Stimulated activated CD8-positive, alpha-beta memory T cell treated with anti-CD3 and anti-CD28 coated beads, Interleukin-12 subunit alpha, Interleukin-12 subunit beta, amount 100 ng/mL, for 24 hours (primary cell): Measurements from ENCODE around the gene ACSBG1.

ENCODE experiments used
- DNase-seq: peaks from one replicate; pipeline ENCODE4 v3.0.0-alpha.2; 2020; ENCODE audit errors: extremely low read depth

Gene ACSBG1

GRCh38 chr15:78203346-78204225 is 30.8 kb downstream of the ACSBG1 start:
- no peak for DNase-seq

DNA sequence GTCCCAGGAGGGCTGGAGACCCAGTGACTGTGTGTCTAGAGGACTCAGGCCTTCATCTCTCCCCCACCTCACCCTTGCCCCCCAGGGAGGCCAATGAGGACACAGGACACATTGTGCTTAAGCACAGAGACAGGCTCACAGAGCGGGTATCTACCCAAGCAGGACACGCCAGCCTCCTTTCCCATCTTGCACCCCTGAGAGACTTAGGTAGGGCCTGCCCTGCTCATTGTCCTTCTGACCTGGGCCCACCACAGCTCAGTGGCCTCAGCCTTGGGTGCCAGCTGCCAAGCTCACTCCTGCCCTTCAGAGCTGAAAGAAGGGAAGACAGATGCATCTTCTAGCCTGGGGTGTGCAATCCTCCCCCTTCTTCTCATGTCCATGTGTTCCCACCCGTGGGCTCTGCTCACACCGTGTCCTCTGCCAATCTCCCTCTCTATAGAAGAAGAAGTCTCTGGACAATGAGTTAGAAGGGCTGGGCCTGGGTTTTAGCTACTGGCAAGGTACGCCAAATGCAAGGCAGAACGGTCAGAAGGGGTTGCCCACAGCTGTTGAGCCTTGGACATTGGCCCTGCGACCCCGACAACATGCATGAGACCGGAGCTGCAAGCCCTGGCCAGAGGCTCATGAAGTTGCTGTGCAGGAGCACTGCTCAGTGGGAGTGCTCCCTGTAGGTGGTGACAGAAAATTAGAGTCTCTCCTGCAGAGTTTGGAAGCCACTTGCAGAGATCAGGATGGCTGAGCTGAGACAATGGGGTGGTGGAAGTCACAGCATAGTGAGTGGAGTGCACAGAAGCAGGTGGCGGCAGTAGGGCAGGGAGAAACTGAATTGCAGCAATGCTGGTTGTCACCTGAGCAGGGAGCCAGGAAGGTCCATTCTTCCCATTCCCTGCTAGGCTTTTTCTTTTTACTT is 32.8 kb downstream of the ACSBG1 start:
- DNase-seq, result no peak

DNA sequence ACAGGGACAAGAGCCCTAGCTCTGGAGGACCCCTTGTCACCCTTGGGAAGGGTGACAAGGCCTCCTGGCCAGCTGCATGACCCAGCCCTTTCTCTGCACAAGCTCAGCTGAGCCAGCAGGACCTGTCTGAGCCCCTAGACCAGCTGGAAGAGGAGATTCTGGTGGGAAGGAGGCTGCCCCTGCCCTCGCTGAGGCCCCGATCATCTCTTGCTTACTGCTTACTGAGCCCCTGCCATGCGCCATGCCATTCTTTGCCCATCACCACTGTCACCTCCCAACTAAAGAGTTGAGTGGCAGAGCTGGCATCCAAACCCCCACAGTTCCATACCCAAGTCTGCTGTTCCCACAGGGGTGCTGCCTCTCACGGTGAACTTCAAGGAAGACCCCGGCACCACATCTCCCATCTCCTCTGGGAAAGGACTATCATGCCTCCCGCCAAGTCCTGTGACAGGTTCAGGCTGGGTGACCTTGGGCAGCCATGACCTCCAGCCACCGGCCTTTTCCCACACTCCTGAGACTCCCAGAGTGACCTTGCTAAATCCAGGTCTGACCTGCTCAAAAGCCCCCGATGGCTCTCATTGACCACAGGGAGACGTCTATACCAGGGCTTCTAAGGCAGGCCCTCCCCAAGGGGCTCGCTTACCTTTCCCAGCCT is 34.0 kb downstream of the ACSBG1 start:
- DNase-seq, result no peak

DNA sequence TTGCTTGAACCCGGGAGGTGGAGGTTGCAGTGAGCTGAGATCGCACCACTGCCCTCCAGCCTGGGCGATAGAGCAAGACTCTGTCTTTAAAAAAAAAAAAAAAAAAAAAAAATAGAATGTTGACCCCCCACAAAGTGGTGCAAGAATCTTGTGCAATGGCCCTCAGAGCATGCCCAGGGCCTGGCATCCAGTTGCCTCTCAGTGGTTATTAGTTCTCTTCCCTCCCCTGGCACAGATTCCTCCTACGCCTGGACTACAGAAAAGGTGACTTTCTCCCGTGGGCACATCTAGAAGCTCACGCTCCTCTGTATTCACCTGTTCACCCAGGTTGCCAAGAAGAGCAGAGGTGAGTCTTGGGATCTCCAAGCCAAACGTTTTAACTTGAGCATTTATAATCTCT is 36.7 kb downstream of the ACSBG1 start:
- no peak for DNase-seq

GRCh38 chr15:78195735-78196201 is 38.6 kb downstream of the ACSBG1 start:
- DNase-seq, result no peak

GRCh38 chr15:78194568-78194925 is 39.8 kb downstream of the ACSBG1 start:
- DNase-seq, result no peak

DNA sequence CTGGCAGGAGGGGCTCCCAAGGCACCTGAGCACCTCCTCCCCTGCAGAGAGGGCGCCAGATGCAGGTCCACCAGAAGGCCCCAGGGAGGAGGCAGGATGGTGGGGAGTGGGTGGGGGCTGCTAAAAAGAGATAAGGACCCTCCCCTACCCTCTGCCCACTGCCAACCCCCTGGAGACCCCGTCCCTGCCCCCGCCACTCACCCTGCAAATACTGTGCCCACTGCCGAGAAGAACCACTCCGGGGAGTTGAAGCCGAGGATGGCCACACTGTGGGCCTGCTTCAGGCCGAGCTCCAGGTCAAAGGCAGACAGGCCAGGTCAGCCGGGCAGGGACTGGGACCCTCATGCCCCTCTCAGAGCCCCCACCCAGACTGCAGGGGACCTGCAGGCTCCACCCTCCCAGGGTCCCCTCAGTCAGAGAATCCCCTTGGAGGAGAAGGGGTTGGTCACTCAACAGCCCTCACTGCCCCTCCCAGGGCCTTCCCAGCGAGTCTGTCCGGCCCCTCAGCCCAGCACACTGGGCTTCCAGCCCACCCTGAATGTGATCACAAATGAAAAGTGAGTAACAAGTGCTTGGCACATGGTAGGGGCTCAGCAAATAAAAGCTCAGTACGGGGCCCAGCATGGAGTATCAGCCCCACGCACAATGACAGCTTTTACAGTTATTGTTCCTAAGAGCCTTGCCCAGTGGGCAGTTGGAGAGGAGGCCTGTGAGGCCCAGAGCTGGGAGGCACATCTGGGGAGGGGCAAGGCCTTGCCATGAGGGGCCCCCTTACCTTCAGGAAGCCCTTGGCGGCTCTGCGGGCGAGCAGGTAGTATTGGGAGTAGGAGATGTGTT is 40.4 kb downstream of the ACSBG1 start:
- DNase-seq, result no peak

DNA sequence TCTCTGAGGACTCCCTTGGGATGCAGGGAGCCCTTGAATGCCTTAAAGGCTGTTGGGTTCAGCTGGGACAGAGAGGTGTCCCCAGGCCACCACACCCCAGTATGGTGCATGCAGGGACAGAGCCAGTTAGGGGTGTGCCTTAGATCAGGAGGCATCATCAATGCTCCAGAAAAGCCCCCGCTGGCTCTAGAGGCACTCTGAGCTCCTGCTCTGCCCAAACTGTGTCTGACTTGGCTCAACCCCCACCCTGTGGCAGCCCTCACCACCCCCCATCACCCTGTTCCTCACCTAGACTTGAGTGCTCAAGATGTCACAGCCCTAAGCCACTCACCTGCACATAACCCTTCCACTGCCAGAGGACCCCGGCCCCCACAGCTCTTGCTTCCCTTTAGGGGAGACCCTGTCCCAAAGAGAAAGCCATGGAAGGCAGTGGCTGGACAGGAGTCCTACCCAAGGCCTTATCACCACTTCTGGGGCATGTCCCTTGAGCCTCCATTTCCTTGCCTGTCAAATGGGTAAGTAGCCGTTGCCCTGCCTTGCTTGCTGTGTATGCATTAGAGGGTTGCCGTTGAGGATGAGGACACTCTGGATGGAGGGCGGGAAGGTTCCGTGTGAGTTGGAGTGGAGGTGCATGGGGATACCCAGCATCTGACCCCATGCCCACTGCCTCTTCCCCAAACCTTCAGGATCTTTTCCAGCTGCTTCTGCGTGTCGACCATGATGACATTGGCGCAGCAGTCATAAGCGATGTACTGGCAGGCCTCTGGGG is 41.4 kb downstream of the ACSBG1 start:
- DNase-seq, result no peak

GRCh38 chr15:78182821-78183220 is 51.5 kb downstream of the ACSBG1 start:
- DNase-seq, result no peak

DNA sequence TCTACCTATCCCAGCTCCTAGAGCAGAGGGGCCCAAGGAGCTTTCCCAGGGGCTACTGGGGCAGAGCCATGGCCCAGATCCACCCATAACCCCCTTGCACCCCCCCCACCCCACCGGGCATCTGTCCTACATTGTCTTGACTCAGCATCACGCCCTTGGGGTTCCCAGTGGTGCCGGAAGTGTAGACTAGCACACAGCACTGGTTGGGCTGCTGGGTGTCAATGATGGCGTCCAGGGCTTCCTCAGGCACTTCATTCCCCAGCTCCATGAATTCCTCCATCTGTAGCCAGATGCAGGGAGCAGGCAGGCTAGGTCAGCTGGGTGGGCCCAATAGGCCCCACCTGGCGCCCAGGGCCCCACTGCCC is 52.0 kb downstream of the ACSBG1 start:
- DNase-seq, result no peak

DNA sequence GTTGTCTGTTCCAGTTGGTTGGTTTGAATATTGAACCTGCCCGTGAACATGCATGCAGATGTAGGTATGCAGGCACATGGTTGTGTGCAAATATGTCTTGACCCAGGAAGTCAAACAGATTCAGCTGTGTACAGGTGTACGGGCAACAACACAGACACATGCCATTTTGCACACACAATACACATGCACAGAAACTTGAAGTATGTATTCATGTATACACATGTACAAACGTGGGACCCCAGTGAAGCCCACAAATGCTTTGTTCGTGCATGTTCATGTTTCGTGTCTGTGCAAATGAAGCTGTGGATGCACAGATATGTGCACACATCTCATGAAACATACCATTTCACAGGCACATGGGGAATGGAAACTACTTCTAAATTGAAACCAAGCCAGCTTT is 54.5 kb downstream of the ACSBG1 start:
- no peak for DNase-seq

- DNase-seq, result no peak
Observed at GRCh38 chr15:78179286-78179840, 55.0 kb downstream of the ACSBG1 start.

GRCh38 chr15:78178064-78178463 is 56.3 kb downstream of the ACSBG1 start:
- no peak for DNase-seq

- DNase-seq, result no peak
Observed at GRCh38 chr15:78177447-78177873, 56.9 kb downstream of the ACSBG1 start.

DNA sequence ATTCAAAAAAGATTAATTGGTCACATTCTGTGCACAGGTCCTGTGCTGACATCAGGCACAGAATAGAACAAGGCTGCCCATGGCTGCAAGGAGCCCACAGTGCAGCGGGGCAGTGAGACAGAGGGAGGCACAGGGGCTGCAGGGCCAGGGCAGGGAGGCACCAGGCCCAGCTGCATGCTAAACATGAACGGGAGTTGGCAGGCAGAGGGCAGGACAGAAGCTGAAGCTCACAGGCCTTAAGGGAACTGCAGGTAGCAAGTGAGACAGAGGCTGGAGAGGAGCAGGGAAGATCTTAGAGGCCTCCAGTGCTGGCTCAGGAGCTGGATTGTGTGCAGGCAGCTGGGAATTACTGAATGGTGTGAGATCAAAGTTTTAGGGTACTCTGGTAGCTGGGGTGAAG is 59.0 kb downstream of the ACSBG1 start:
- no peak for DNase-seq

- DNase-seq, result no peak
Observed at GRCh38 chr15:78174401-78174800, 60.0 kb downstream of the ACSBG1 start.

DNA sequence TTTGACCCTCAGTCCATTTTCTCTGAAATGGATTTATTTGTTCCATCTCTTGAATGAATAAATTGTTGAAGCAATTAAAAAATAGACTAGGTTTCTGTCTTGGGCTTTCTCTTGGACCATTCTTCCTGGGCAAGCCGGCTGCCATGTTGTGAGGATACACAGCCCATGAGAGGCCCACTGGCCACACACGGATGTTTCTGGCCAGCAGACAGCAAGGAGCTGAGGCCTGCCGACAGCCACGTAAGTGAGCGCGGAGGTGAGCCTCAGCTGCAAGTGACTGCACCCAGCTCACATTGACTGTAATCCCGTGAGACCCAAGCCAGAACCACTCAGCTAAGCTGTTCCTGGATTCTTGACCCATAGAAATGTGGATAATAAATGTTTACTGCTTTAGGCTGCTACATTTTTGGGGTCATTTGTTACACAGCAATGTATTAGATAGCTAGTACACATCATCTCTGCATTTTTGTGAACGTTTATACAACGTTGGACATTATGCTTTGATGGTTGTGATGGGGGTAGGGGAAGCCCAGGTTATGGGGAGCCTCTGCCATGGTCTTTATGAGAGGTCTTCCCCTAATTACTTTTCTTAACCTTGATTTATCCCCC is 62.4 kb downstream of the ACSBG1 start:
- no peak for DNase-seq

- no peak for DNase-seq
Observed at GRCh38 chr15:78170848-78171773, 63.3 kb downstream of the ACSBG1 start.

GRCh38 chr15:78168608-78169007 is 65.8 kb downstream of the ACSBG1 start:
- DNase-seq, result no peak
